ENCODE data around the gene RHBDL2.
"Not testable (repeated sequence)": the region's sequence is repeated elsewhere in the genome, so short reads cannot be mapped to it uniquely, and the experiment has no call there.

DNA sequence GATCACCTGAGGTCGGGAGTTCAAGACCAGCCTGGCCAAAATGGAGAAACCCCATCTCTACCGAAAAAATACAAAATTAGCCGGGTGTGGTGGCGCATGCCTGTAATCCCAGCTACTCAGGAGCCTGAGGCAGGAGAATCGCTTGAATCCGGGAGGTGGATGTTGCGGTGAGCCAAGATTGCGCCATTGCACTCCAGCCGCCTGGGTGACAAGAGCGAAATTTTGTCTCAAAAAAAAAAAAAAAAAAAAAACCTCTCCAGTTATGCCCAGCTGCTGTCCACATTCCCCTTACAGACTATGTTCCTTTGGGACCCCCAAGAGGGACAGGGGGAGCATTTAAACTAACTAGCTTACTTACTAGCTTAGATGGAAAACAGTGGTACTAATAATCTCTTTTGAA lies 105.3 kb downstream of the RHBDL2 start:
- TF ChIP-seq, protein P1, sequence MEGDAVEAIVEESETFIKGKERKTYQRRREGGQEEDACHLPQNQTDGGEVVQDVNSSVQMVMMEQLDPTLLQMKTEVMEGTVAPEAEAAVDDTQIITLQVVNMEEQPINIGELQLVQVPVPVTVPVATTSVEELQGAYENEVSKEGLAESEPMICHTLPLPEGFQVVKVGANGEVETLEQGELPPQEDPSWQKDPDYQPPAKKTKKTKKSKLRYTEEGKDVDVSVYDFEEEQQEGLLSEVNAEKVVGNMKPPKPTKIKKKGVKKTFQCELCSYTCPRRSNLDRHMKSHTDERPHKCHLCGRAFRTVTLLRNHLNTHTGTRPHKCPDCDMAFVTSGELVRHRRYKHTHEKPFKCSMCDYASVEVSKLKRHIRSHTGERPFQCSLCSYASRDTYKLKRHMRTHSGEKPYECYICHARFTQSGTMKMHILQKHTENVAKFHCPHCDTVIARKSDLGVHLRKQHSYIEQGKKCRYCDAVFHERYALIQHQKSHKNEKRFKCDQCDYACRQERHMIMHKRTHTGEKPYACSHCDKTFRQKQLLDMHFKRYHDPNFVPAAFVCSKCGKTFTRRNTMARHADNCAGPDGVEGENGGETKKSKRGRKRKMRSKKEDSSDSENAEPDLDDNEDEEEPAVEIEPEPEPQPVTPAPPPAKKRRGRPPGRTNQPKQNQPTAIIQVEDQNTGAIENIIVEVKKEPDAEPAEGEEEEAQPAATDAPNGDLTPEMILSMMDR (IDR thresholded peaks at IDR 0.05), result not testable (repeated sequence)
- TF ChIP-seq POLR2A (IDR thresholded peaks at IDR 0.05), result not testable (repeated sequence)
